ENCODE measurements around the gene METAP2.

- TF ChIP-seq CTCF (IDR thresholded peaks at IDR 0.05; ENCODE audit: insufficient read depth, low read depth, low read length) (no peak), EZH2 (IDR thresholded peaks at IDR 0.05; ENCODE audit: insufficient read depth, low read length) (no peak)
Measured at GRCh38 chr12:95481888-95482287, 7.9 kb downstream of the METAP2 start.

Measured in astrocyte (in vitro differentiated cells and primary cell).